Gastrocnemius medialis (tissue), 4 donors: Measurements from ENCODE around the gene SMAD9. TPM values are rescaled to one million over a fixed set of nuclear protein-coding genes. Genes with fewer than 3 reads are reported as not detected.
A peak's percentile ranks its signal among the peaks of the same experiment; 100 is the strongest.

ENCODE experiments used
- ATAC-seq, 2 donors: fragments of 150-250 bp; one replicate each; pipeline ENCODE4 v1.9.1; 2016
- DNase-seq, 2 donors: peaks; one replicate each; pipeline ENCODE4 v3.0.0-alpha.2; 2019
- H3K27ac ChIP-seq, 4 donors: fragments of 200-600 bp; sonication (generic); 1 replicate in 1 of 4; 2 replicates in 3 of 4; pipeline ENCODE4 v1.5.1; 2016 to 2018; ENCODE audit warnings: mild to moderate bottlenecking in 2 of 4, moderate library complexity in 1 of 4
- H3K27me3 ChIP-seq, 3 donors: fragments of 200-600 bp; sonication (generic) in 2 of 3; 1 replicate in 1 of 3; 2 replicates in 2 of 3; pipeline versions ENCODE4 v1.5.1 to v1.6.0; 2016 to 2019; ENCODE audit warnings: mild to moderate bottlenecking in 1 of 3, moderate library complexity in 1 of 3
- H3K36me3 ChIP-seq, 2 donors: fragments of 200-600 bp; sonication (generic) in 1 of 2; one replicate each; pipeline ENCODE4 v1.5.1; 2017 to 2018
- H3K4me1 ChIP-seq, 2 donors: fragments of 200-600 bp; sonication (generic) in 1 of 2; one replicate each; pipeline ENCODE4 v1.5.1; 2016 to 2017; ENCODE audit warnings: mild to moderate bottlenecking in 2 of 2
- H3K4me3 ChIP-seq, 4 donors: fragments of 200-600 bp; sonication (generic) in 3 of 4; 1 replicate in 1 of 4; 2 replicates in 3 of 4; pipeline ENCODE4 v1.5.1; 2016 to 2019; ENCODE audit warnings: mild to moderate bottlenecking in 2 of 4
- H3K9me3 ChIP-seq, 3 donors: fragments of 200-600 bp; sonication (generic) in 2 of 3; 1 replicate in 1 of 3; 2 replicates in 2 of 3; pipeline ENCODE4 v1.5.1; 2016 to 2019
- POLR2A ChIP-seq, 2 donors: fragments of 450-650 bp; IDR thresholded peaks; one replicate each; pipeline ENCODE4 v1.6.1; 2017; ENCODE audit warnings: antibody characterized with exemption in 2 of 2, mild to moderate bottlenecking in 2 of 2, moderate library complexity in 2 of 2
- in situ Hi-C, 4 donors: fragments of 200-750 bp; cut with MboI; loops; one replicate each; pipeline versions ENCODE4 v1.15.0 to v1.8.0; 2017; ENCODE audit warnings: low sequenced_read_pairs in 4 of 4
- intact Hi-C: fragments of 100-400 bp; cut with DNase I; formaldehyde crosslinking; loops from one replicate; pipeline ENCODE4 v1.15.1; 2023; ENCODE audit warnings: low total_unique reads
- total RNA-seq, 4 donors: library from RNA; depleted of rRNA; stranded (reverse); fragments of >200 nt; gene quantifications; one replicate each; pipeline versions ENCODE4 v1.1.0 to v1.2.3, GENCODE V29; 2016
- TF ChIP-seq, protein P1 (sequence below), 5 experiments: fragments of 450-650 bp in 3 of 5; fragments of 200-600 bp in 2 of 5; sonication (generic) in 2 of 5; IDR thresholded peaks in 4 of 5; conservative IDR thresholded peaks in 1 of 5; 1 replicate in 4 of 5; 2 replicates in 1 of 5; pipeline ENCODE4 v1.5.1; 2016 to 2019; ENCODE audit warnings: antibody characterized with exemption in 5 of 5, mild to moderate bottlenecking in 3 of 5, moderate library complexity in 3 of 5

The SMAD9 gene
- total RNA-seq, 4 donors from 2014 or later, result 2.2 to 14.9 (median 6.5) TPM

DNA sequence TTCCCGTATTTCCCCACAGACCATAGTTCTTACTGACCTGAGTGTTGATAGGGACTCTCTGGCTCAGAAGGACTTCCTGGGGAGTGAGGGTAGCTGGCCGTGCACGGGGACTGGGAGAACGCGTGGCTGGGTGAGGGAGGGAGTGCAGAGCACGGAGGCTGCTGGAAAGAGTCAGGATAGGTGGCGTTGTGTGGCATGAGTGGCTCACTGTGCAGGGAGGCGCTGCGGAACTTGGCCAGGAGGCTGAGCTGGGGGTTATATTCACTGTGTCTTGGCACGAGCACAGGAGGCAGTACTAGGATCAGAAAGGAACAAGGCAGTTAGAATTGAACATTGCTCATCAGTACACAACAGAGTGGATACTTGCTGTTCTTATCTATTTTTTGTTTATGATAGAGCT lies 47.4 kb downstream of the SMAD9 start:
- DNase-seq, result no peak
- in situ Hi-C loops, result no loop called here
- Histone ChIP-seq H3K9me3 (no peaks in the 10 kb centered on the region), H3K27ac (no peak overlapping the region), H3K36me3 (peaks cover 0 to 3% of the 10 kb centered on the region in 2 donors), H3K4me1 (no peaks in the 10 kb centered on the region), H3K27me3 (no peaks in the 10 kb centered on the region), H3K4me3 (no peak overlapping the region)
- no peak for TF ChIP-seq POLR2A (IDR thresholded peaks at IDR 0.05)
- TF ChIP-seq, protein P1, sequence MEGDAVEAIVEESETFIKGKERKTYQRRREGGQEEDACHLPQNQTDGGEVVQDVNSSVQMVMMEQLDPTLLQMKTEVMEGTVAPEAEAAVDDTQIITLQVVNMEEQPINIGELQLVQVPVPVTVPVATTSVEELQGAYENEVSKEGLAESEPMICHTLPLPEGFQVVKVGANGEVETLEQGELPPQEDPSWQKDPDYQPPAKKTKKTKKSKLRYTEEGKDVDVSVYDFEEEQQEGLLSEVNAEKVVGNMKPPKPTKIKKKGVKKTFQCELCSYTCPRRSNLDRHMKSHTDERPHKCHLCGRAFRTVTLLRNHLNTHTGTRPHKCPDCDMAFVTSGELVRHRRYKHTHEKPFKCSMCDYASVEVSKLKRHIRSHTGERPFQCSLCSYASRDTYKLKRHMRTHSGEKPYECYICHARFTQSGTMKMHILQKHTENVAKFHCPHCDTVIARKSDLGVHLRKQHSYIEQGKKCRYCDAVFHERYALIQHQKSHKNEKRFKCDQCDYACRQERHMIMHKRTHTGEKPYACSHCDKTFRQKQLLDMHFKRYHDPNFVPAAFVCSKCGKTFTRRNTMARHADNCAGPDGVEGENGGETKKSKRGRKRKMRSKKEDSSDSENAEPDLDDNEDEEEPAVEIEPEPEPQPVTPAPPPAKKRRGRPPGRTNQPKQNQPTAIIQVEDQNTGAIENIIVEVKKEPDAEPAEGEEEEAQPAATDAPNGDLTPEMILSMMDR (IDR thresholded peaks at IDR 0.05 in 4 of 5, conservative IDR thresholded peaks at IDR 0.05 in 1 of 5), result no peak
- ATAC-seq, result peak in 1 of 2 donors; percentile 46
- intact Hi-C loops, result no loop called here

DNA sequence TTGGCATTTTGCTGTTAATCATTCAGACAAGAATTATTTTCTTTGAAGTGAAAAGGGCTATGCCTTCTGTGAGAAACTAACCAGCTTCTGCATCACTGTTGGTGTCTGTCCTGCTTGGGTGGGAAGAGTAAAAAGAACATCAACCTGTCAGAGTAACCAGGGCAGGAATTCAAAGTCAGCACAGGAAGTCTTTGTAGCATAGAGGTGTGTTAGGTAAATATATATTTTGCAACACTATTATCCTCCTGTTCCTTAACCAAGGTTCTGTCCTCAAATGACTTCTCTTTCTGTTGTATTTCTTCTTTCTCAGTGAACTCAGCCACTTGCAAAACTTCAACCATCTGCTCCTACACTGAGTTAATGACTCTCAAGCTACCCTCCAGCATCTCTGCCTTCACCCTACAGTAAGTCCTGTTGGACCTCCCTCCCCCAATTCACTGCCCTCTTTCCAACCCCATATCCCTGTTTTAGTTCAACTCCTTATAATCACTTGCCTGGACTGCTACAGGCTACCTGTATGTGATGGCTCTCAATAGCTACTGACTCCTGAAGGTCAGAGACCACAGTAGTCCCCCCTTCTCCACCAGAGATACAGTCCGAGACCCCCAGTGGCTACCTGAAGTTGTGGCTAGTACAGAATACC lies 49.9 kb downstream of the SMAD9 start:
- in situ Hi-C loops, result no loop called here
- TF ChIP-seq POLR2A (IDR thresholded peaks at IDR 0.05), result no peak
- ATAC-seq, result no peak
- H3K4me3 ChIP-seq, result no peak overlapping the region
- no peak overlapping the region for H3K27ac ChIP-seq
- no peaks in the 10 kb centered on the region for H3K27me3 ChIP-seq
- intact Hi-C loops, result no loop called here
- peaks cover 0 to 3% of the 10 kb centered on the region in 2 donors for H3K36me3 ChIP-seq
- no peaks in the 10 kb centered on the region for H3K4me1 ChIP-seq
- H3K9me3 ChIP-seq, result no peaks in the 10 kb centered on the region
- no peak for DNase-seq

DNA sequence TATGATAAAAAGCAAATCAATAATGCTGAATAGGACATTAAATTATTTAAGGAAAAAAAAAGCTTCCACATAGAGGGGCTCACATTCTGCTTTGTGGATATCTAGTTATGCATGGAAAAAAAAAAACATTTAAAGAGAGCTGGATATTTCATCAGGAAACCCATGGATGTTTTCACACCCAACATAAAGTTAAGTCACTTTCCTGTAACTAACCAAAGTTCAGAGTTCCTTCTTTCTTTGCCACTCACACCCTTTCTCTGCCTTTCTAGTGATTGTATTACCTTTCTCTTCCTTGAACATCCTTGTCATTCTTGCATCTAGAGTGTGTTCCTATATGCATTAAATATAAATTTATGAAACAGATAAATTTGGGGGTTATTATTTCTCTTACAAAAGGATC lies 53.8 kb downstream of the SMAD9 start:
- intact Hi-C loops (no loop called here), in situ Hi-C loops (no loop called here)
- H3K27me3 ChIP-seq, result no peaks in the 10 kb centered on the region
- H3K9me3 ChIP-seq, result no peaks in the 10 kb centered on the region
- H3K4me3 ChIP-seq, result no peak overlapping the region
- ATAC-seq (no peak), DNase-seq (no peak)
- peaks cover 0 to 3% of the 10 kb centered on the region in 2 donors for H3K4me1 ChIP-seq
- TF ChIP-seq, protein P1 (IDR thresholded peaks at IDR 0.05 in 4 of 5, conservative IDR thresholded peaks at IDR 0.05 in 1 of 5), result no peak
- no peak overlapping the region for H3K27ac ChIP-seq
- no peaks in the 10 kb centered on the region for H3K36me3 ChIP-seq

DNA sequence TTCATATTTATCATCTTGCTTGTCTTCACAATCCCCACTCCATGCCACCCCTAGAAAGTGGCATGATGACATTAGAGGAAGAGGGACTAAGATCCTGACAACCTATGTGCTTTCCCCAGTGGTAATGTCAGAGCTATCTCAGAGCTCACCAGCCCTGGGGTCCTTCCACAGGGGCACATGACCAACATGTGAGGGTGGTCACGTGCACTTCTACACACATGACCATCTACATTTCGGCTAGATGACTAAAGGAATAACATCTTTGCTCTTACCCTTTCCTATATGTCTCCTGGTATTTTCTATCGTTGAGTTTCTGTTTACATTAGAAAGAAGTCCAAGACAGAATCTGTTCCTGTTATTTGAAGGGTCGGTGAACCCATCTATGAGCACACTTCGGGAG lies 54.8 kb downstream of the SMAD9 start:
- Histone ChIP-seq H3K27me3 (no peaks in the 10 kb centered on the region), H3K9me3 (no peaks in the 10 kb centered on the region), H3K4me3 (no peak overlapping the region), H3K36me3 (no peaks in the 10 kb centered on the region), H3K4me1 (peaks cover 0 to 3% of the 10 kb centered on the region in 2 donors), H3K27ac (no peak overlapping the region)
- TF ChIP-seq POLR2A (IDR thresholded peaks at IDR 0.05), result no peak
- TF ChIP-seq, protein P1 (IDR thresholded peaks at IDR 0.05 in 4 of 5, conservative IDR thresholded peaks at IDR 0.05 in 1 of 5), result no peak
- DNase-seq (no peak), ATAC-seq (no peak)
- in situ Hi-C loops, result no loop called here
- intact Hi-C loops, result no loop called here

DNA sequence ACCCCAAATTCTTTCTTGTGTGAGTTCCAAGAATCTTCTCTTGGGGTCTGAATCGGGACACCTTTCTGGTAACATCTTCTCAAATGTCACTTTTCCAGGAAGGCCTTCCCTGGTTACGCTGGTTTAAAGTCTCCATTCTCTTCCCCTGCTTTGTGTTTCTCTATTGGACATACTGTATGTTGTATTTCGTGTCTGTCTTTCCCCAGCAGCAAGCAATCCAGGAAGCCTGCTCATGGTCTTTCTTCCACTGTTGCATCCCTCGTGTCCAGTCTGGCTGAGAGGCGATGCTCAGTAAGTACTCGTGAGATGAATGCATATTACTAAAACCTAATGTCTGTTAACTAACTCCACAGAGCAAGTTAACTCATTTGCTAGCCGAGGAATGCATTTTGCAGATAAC lies 57.3 kb downstream of the SMAD9 start:
- Histone ChIP-seq H3K9me3 (no peaks in the 10 kb centered on the region), H3K27ac (no peak overlapping the region), H3K4me3 (no peak overlapping the region), H3K27me3 (no peaks in the 10 kb centered on the region), H3K36me3 (no peaks in the 10 kb centered on the region), H3K4me1 (peaks cover 0 to 3% of the 10 kb centered on the region in 2 donors)
- intact Hi-C loops (no loop called here), in situ Hi-C loops (no loop called here)
- DNase-seq (no peak), ATAC-seq (no peak)
- TF ChIP-seq POLR2A (IDR thresholded peaks at IDR 0.05), result no peak
- TF ChIP-seq, protein P1 (IDR thresholded peaks at IDR 0.05 in 4 of 5, conservative IDR thresholded peaks at IDR 0.05 in 1 of 5), result no peak
